Left ventricle myocardium inferior (tissue), 1 donor: ENCODE results near the gene HVCN1. TPM values are rescaled to one million over a fixed set of nuclear protein-coding genes. Genes with fewer than 3 reads are reported as not detected.

ENCODE experiments used
- DNase-seq: peaks from one replicate; pipeline ENCODE4 v3.0.0-alpha.2; 2020
- H3K27ac ChIP-seq: fragments of 200-600 bp; replicated peaks from 2 replicates; pipeline ENCODE4 v1.8.0; 2021
- H3K27me3 ChIP-seq: fragments of 200-600 bp; 2 replicates; pipeline ENCODE4 v1.8.0; 2021; ENCODE audit warnings: low read depth
- H3K36me3 ChIP-seq: fragments of 200-600 bp; 2 replicates; pipeline ENCODE4 v1.8.0; 2021
- H3K4me1 ChIP-seq: fragments of 200-600 bp; 2 replicates; pipeline ENCODE4 v1.8.0; 2021
- H3K4me3 ChIP-seq: fragments of 200-600 bp; 2 replicates; pipeline ENCODE4 v1.8.0; 2021; ENCODE audit warnings: mild to moderate bottlenecking, moderate library complexity
- H3K9me3 ChIP-seq: fragments of 200-600 bp; replicated peaks from 2 replicates; pipeline ENCODE4 v1.8.0; 2021
- intact Hi-C: fragments of 100-400 bp; cut with micrococcal nuclease; formaldehyde crosslinking; loops from one replicate; pipeline ENCODE4 v1.11.0; 2022
- total RNA-seq: library from RNA; stranded (reverse); fragmentation: NEBNext Ultra II Directional; extraction: Animal tissue kit (Norgen Biotek cat#: 25700); gene quantifications from one replicate; pipeline ENCODE4 v1.2.1, GENCODE V29; 2021
- TF ChIP-seq, protein P1 (sequence below): fragments of 200-600 bp; IDR thresholded peaks from 2 replicates; pipeline ENCODE4 v1.8.0; 2021; ENCODE audit warnings: antibody characterized with exemption, mild to moderate bottlenecking, borderline replicate concordance
- donor health status: DM: no; HTN: yes; CAD: no; lungs with severe emphysema.

HVCN1 gene
- total RNA-seq, 1 donor from 2014 or later: 11.5 TPM

DNA sequence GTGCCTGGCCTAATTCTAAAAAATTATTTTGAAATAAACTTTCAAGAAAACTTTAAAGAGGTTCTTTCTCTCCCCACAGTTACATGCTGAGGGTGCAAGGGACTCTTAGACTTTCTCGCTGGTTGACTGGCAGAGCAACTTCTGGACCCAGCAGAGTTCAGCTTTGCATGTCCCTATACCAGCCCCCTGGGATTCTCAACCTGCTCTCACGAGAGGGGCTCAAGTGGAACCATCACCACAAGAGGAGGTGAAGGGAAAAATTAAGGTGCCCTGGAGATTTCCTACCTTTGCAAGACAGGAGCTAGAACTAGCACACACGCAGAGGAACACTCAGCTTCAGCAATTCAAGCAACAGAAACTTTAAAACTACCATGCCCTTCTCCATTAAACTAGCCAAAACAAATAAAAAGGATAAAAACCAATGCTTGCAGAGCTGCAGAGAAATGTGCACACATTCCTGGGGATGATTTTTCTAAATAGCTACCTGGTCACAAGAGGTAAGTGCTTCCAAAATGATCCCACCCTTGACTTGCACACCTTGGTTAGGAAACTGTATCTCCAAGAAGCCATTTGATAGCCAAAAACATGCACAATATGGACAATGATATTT is 2.5 kb downstream of the HVCN1 start:
- H3K27me3 ChIP-seq: no peaks in the 10 kb centered on the region
- TF ChIP-seq, protein P1, sequence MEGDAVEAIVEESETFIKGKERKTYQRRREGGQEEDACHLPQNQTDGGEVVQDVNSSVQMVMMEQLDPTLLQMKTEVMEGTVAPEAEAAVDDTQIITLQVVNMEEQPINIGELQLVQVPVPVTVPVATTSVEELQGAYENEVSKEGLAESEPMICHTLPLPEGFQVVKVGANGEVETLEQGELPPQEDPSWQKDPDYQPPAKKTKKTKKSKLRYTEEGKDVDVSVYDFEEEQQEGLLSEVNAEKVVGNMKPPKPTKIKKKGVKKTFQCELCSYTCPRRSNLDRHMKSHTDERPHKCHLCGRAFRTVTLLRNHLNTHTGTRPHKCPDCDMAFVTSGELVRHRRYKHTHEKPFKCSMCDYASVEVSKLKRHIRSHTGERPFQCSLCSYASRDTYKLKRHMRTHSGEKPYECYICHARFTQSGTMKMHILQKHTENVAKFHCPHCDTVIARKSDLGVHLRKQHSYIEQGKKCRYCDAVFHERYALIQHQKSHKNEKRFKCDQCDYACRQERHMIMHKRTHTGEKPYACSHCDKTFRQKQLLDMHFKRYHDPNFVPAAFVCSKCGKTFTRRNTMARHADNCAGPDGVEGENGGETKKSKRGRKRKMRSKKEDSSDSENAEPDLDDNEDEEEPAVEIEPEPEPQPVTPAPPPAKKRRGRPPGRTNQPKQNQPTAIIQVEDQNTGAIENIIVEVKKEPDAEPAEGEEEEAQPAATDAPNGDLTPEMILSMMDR: no peak
- H3K4me1 ChIP-seq: peaks cover 30% of the 10 kb centered on the region
- no peak overlapping the region for H3K27ac ChIP-seq
- H3K9me3 ChIP-seq: peaks cover 4% of the 10 kb centered on the region
- H3K4me3 ChIP-seq: no peak overlapping the region
- peaks cover 11% of the 10 kb centered on the region for H3K36me3 ChIP-seq
- no peak for DNase-seq
- intact Hi-C loops: no loop called here

GRCh38 chr12:110684312-110684836 is 4.5 kb downstream of the HVCN1 start:
- intact Hi-C loops: no loop called here
- TF ChIP-seq, protein P1: no peak
- DNase-seq: no peak
- Histone ChIP-seq H3K36me3 (peaks cover 15% of the 10 kb centered on the region), H3K27me3 (no peaks in the 10 kb centered on the region), H3K27ac (no peak overlapping the region), H3K4me3 (no peak overlapping the region), H3K9me3 (peaks cover 4% of the 10 kb centered on the region), H3K4me1 (peaks cover 22% of the 10 kb centered on the region)

DNA sequence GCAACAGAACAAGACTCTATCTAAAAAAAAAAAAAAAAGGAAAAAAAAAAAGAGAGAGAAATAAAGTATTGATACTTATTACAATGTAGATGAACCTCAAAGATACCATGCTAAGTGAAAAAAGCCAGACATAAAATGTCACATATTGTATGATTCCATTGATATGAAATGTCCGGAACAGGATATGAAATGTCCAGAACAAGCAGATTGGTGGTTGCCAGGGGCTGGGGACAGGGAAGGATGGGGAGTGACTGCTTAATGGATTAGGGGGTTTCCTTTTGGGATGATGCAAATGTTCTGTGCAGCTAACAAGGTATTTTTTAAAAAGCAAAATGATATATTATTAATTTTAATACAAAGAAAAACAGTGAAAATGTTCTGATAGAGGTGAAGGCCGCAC is 5.0 kb downstream of the HVCN1 start:
- Histone ChIP-seq H3K9me3 (peaks cover 4% of the 10 kb centered on the region), H3K27me3 (no peaks in the 10 kb centered on the region), H3K4me3 (no peak overlapping the region), H3K36me3 (peaks cover 15% of the 10 kb centered on the region), H3K4me1 (peaks cover 18% of the 10 kb centered on the region), H3K27ac (no peak overlapping the region)
- intact Hi-C loops: no loop called here
- no peak for DNase-seq
- TF ChIP-seq, protein P1: no peak

GRCh38 chr12:110680032-110680431 is 8.9 kb downstream of the HVCN1 start:
- TF ChIP-seq, protein P1: no peak
- DNase-seq: no peak
- intact Hi-C loops: no loop called here

DNA sequence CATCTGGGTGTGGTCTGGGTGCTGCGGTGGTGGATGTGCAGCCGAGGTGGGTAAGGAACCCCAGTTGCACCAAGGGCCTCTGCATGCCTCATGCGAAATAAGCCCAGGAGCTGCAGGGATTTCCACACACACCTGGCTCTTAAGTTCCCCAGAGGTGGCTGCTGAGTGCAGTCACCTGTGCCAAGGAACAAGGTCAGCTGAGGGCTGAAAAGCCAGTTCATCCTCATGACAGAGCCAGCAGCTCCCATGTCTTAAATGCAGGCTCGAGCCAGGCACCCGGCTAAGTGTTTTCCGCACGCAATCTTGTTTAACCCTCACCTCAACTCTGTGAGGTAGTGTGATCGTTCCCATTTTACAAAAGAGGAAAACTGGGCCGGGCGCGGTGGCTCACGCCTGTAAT is 9.7 kb downstream of the HVCN1 start:
- H3K27ac ChIP-seq: no peak overlapping the region
- H3K9me3 ChIP-seq: peaks cover 9% of the 10 kb centered on the region
- TF ChIP-seq, protein P1: no peak
- H3K36me3 ChIP-seq: peaks cover 26% of the 10 kb centered on the region
- no peaks in the 10 kb centered on the region for H3K27me3 ChIP-seq
- intact Hi-C loops: no loop called here
- DNase-seq: no peak
- H3K4me1 ChIP-seq: peaks cover 33% of the 10 kb centered on the region
- H3K4me3 ChIP-seq: no peak overlapping the region

More at GRCh38 chr12:110680032-110680431, 8.9 kb downstream of the HVCN1 start:
- no peak overlapping the region for H3K27ac ChIP-seq
- H3K9me3 ChIP-seq: peaks cover 5% of the 10 kb centered on the region
- H3K4me3 ChIP-seq: no peak overlapping the region
- H3K27me3 ChIP-seq: no peaks in the 10 kb centered on the region
- H3K4me1 ChIP-seq: peaks cover 33% of the 10 kb centered on the region
- peaks cover 20% of the 10 kb centered on the region for H3K36me3 ChIP-seq
